ENCODE measurements around the gene ZFYVE26. TPM values are rescaled to one million over a fixed set of nuclear protein-coding genes. Genes with fewer than 3 reads are reported as not detected.

The ZFYVE26 gene
- polyA plus RNA-seq, 4 donors, result 3.2 to 24.1 (median 4.7) TPM

- WGBS, 3 donors, result 84 to 88% (median 84%) methylated on average over 2 of the region's 2 CpGs
- Histone ChIP-seq H3K9me3 (ENCODE audit: control insufficient read depth in 2 of 2, insufficient read depth in 1 of 2, low read depth in 1 of 2, low read length in 1 of 2) (no peaks in the 10 kb centered on the region), H3K27me3 (ENCODE audit: control insufficient read depth in 3 of 3, insufficient read depth in 3 of 3, low read length in 3 of 3) (no peaks in the 10 kb centered on the region), H3K36me3 (ENCODE audit: control insufficient read depth in 3 of 3, insufficient read depth in 2 of 3, low read depth in 1 of 3, low read length in 3 of 3) (peaks cover 17 to 54% (median 37%) of the 10 kb centered on the region in 3 donors), H3K27ac (ENCODE audit: low read depth in 1 of 3, low read length in 2 of 3) (no peak overlapping the region), H3K4me3 (ENCODE audit: low read depth in 1 of 3, low read length in 3 of 3) (no peak overlapping the region), H3K4me1 (ENCODE audit: control insufficient read depth in 3 of 3, insufficient read depth in 2 of 3, low read depth in 1 of 3, low read length in 2 of 3) (peaks cover 0 to 20% (median 0%) of the 10 kb centered on the region in 3 donors)
- DNase-seq (no peak), FAIRE-seq (no peak)
These were observed 48.2 kb downstream of the ZFYVE26 start for GRCh38 chr14:67768219-67768618.

GRCh38 chr14:67766035-67766680 lies 50.2 kb downstream of the ZFYVE26 start:
- Histone ChIP-seq H3K4me3 (ENCODE audit: low read depth in 1 of 3, low read length in 3 of 3) (no peak overlapping the region), H3K27me3 (ENCODE audit: control insufficient read depth in 3 of 3, insufficient read depth in 3 of 3, low read length in 3 of 3) (no peaks in the 10 kb centered on the region), H3K36me3 (ENCODE audit: control insufficient read depth in 3 of 3, insufficient read depth in 2 of 3, low read depth in 1 of 3, low read length in 3 of 3) (peaks cover 22 to 43% (median 38%) of the 10 kb centered on the region in 3 donors), H3K4me1 (ENCODE audit: control insufficient read depth in 3 of 3, insufficient read depth in 2 of 3, low read depth in 1 of 3, low read length in 2 of 3) (peaks cover 0 to 24% (median 0%) of the 10 kb centered on the region in 3 donors), H3K9me3 (ENCODE audit: control insufficient read depth in 2 of 2, insufficient read depth in 1 of 2, low read depth in 1 of 2, low read length in 1 of 2) (no peaks in the 10 kb centered on the region), H3K27ac (ENCODE audit: low read depth in 1 of 3, low read length in 2 of 3) (peak overlapping the region in 1 of 3 donors; percentile 66)
- DNase-seq (no peak), FAIRE-seq (no peak)
- WGBS, 3 donors, result 77 to 81% (median 79%) methylated on average over 10 of the region's 10 CpGs

DNA sequence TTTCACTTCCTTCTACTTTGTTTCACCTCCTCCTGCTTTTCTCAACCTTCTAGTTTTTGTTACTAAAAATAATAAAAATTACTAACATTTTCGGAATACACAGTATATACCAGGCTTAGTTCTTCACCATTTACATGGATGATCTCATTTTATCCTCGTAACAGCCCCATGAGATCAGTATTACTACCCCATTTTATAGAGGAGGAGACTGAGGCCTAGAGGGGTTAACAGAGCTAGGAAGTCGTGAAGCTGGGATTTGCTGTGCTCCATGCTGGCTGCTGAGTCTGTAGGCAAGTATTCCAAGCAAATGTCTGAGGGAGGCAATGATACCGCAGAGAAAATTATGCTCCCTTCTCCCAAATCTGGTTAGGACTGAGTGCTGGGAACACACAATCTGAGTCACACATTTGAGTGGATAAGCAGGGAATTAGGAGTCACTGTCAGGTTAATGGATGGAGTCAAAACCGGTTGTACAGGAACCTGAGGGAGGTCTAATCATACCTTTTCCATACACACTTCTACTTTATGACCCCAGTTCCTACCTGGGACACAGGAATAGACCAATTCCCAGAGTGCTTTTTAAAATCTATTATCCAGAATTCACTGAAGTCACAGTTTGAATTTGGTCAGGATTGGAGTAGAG lies 51.1 kb downstream of the ZFYVE26 start:
- H3K27ac ChIP-seq (ENCODE audit: low read depth in 1 of 3, low read length in 2 of 3), result peak overlapping the region in 1 of 3 donors; percentile 66
- DNase-seq (peak in 1 of 2 donors; percentile 50), FAIRE-seq (no peak)
- H3K4me3 ChIP-seq (ENCODE audit: low read depth in 1 of 3, low read length in 3 of 3), result no peak overlapping the region
- peaks cover 0 to 24% (median 0%) of the 10 kb centered on the region in 3 donors for H3K4me1 ChIP-seq (ENCODE audit: control insufficient read depth in 3 of 3, insufficient read depth in 2 of 3, low read depth in 1 of 3, low read length in 2 of 3)
- H3K9me3 ChIP-seq (ENCODE audit: control insufficient read depth in 2 of 2, insufficient read depth in 1 of 2, low read depth in 1 of 2, low read length in 1 of 2), result no peaks in the 10 kb centered on the region
- peaks cover 20 to 46% (median 37%) of the 10 kb centered on the region in 3 donors for H3K36me3 ChIP-seq (ENCODE audit: control insufficient read depth in 3 of 3, insufficient read depth in 2 of 3, low read depth in 1 of 3, low read length in 3 of 3)
- H3K27me3 ChIP-seq (ENCODE audit: control insufficient read depth in 3 of 3, insufficient read depth in 3 of 3, low read length in 3 of 3), result no peaks in the 10 kb centered on the region
- 76 to 84% (median 81%) methylated on average over 5 of the region's 5 CpGs for WGBS, 3 donors

DNA sequence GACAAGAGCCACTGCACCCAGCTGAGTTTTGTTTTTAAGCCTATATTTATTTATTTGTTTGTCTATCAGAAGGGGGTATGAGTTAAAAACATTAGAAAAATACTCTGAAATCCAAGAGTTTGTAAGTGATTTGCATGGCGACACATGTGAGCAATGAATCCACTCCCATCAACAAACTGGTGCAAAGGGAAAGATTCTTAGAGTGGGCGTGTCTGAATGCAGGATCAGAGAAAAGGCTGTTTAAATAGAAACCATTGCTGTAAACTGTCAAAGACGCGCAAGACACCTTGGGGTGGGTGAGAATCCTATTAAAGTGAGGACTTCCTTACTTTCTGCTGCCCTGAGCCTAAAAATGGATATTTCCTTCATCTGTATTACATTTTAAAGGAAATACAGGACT lies 51.9 kb downstream of the ZFYVE26 start:
- Histone ChIP-seq H3K27me3 (ENCODE audit: control insufficient read depth in 3 of 3, insufficient read depth in 3 of 3, low read length in 3 of 3) (no peaks in the 10 kb centered on the region), H3K36me3 (ENCODE audit: control insufficient read depth in 3 of 3, insufficient read depth in 2 of 3, low read depth in 1 of 3, low read length in 3 of 3) (peaks cover 20 to 40% (median 32%) of the 10 kb centered on the region in 3 donors), H3K27ac (ENCODE audit: low read depth in 1 of 3, low read length in 2 of 3) (peak overlapping the region in 1 of 3 donors; percentile 66), H3K9me3 (ENCODE audit: control insufficient read depth in 2 of 2, insufficient read depth in 1 of 2, low read depth in 1 of 2, low read length in 1 of 2) (no peaks in the 10 kb centered on the region), H3K4me1 (ENCODE audit: control insufficient read depth in 3 of 3, insufficient read depth in 2 of 3, low read depth in 1 of 3, low read length in 2 of 3) (peaks cover 0 to 24% (median 0%) of the 10 kb centered on the region in 3 donors), H3K4me3 (ENCODE audit: low read depth in 1 of 3, low read length in 3 of 3) (no peak overlapping the region)
- FAIRE-seq (no peak), DNase-seq (peak in 1 of 2 donors; percentile 54)
- 88 to 96% (median 93%) methylated on average over 4 of the region's 4 CpGs for WGBS, 3 donors

DNA sequence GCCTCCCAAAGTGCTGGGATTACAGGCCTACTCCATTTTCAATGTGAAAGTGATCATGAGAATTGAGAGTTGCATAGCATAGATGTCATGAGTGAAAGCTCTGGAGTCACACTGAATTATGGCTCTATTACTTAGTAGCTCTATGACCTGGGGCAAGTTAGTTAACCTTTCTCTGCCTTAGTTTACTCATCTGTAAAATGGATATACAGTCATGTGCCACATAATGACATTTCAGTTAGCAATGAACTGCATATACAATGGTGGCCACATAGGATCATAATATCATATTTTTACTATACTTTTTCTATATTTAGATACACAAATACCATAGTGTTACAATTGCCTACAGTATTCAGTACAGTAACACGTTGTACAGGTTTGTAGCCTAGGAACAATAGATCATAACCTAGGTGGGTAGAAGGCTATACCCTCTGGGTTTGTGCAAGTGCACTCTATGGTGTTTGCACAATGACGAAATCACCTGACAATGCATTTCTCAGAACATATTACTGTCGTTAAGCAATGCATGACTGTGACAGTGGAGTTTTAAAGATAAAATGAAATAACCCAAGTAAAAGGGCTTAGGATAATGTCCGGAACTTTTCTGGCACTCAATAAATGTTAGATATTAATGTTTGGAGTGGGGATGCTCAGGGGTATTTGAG lies 53.1 kb downstream of the ZFYVE26 start:
- Histone ChIP-seq H3K4me3 (ENCODE audit: low read depth in 1 of 3, low read length in 3 of 3) (no peak overlapping the region), H3K27ac (ENCODE audit: low read depth in 1 of 3, low read length in 2 of 3) (peak overlapping the region in 1 of 3 donors; percentile 66), H3K4me1 (ENCODE audit: control insufficient read depth in 3 of 3, insufficient read depth in 2 of 3, low read depth in 1 of 3, low read length in 2 of 3) (peaks cover 0 to 24% (median 0%) of the 10 kb centered on the region in 3 donors), H3K9me3 (ENCODE audit: control insufficient read depth in 2 of 2, insufficient read depth in 1 of 2, low read depth in 1 of 2, low read length in 1 of 2) (no peaks in the 10 kb centered on the region), H3K27me3 (ENCODE audit: control insufficient read depth in 3 of 3, insufficient read depth in 3 of 3, low read length in 3 of 3) (no peaks in the 10 kb centered on the region), H3K36me3 (ENCODE audit: control insufficient read depth in 3 of 3, insufficient read depth in 2 of 3, low read depth in 1 of 3, low read length in 3 of 3) (peaks cover 16 to 45% (median 21%) of the 10 kb centered on the region in 3 donors)
- DNase-seq, result peak in 1 of 2 donors; percentile 82
- no peak for FAIRE-seq
- 76 to 83% (median 81%) methylated on average over 4 of the region's 4 CpGs for WGBS, 3 donors

DNA sequence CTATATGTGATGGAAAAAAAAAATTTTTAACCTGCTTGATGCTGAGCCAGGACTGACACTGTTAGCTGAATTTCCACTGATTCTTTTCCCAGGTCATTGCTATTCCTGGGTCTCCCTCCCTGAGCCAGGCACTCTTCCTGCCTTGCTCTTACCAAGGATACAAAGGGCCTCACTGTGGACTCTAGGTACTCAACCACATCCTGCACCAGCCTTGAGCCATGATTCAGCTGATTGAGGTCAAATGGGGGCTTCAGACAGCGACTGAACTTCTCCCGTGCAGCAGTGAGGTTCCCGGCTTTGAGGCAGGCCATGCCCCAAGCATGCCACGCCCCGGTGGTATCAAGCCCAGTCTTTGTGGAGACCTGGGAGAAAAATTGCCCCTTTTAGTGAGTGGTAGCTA lies 54.3 kb downstream of the ZFYVE26 start:
- H3K27me3 ChIP-seq (ENCODE audit: control insufficient read depth in 3 of 3, insufficient read depth in 3 of 3, low read length in 3 of 3), result no peaks in the 10 kb centered on the region
- peaks cover 0 to 24% (median 0%) of the 10 kb centered on the region in 3 donors for H3K4me1 ChIP-seq (ENCODE audit: control insufficient read depth in 3 of 3, insufficient read depth in 2 of 3, low read depth in 1 of 3, low read length in 2 of 3)
- DNase-seq, result no peak
- no peak overlapping the region for H3K27ac ChIP-seq (ENCODE audit: low read depth in 1 of 3, low read length in 2 of 3)
- no peak overlapping the region for H3K4me3 ChIP-seq (ENCODE audit: low read depth in 1 of 3, low read length in 3 of 3)
- H3K36me3 ChIP-seq (ENCODE audit: control insufficient read depth in 3 of 3, insufficient read depth in 2 of 3, low read depth in 1 of 3, low read length in 3 of 3), result peaks cover 12 to 44% (median 13%) of the 10 kb centered on the region in 3 donors
- 87 to 93% (median 88%) methylated on average over 5 of the region's 5 CpGs for WGBS, 3 donors
- H3K9me3 ChIP-seq (ENCODE audit: control insufficient read depth in 2 of 2, insufficient read depth in 1 of 2, low read depth in 1 of 2, low read length in 1 of 2), result no peaks in the 10 kb centered on the region
- FAIRE-seq, result no peak

GRCh38 chr14:67759916-67760315 lies 56.5 kb downstream of the ZFYVE26 start:
- Histone ChIP-seq H3K27me3 (ENCODE audit: control insufficient read depth in 3 of 3, insufficient read depth in 3 of 3, low read length in 3 of 3) (no peaks in the 10 kb centered on the region), H3K36me3 (ENCODE audit: control insufficient read depth in 3 of 3, insufficient read depth in 2 of 3, low read depth in 1 of 3, low read length in 3 of 3) (peaks cover 11 to 48% (median 12%) of the 10 kb centered on the region in 3 donors), H3K27ac (ENCODE audit: low read depth in 1 of 3, low read length in 2 of 3) (no peak overlapping the region), H3K9me3 (ENCODE audit: control insufficient read depth in 2 of 2, insufficient read depth in 1 of 2, low read depth in 1 of 2, low read length in 1 of 2) (no peaks in the 10 kb centered on the region), H3K4me3 (ENCODE audit: low read depth in 1 of 3, low read length in 3 of 3) (no peak overlapping the region), H3K4me1 (ENCODE audit: control insufficient read depth in 3 of 3, insufficient read depth in 2 of 3, low read depth in 1 of 3, low read length in 2 of 3) (peaks cover 0 to 17% (median 0%) of the 10 kb centered on the region in 3 donors)
- 92 to 97% (median 96%) methylated on average over 2 of the region's 2 CpGs for WGBS, 3 donors
- FAIRE-seq, result no peak
- DNase-seq, result no peak

GRCh38 chr14:67757175-67757574 lies 59.2 kb downstream of the ZFYVE26 start:
- FAIRE-seq, result no peak
- 67 to 81% (median 70%) methylated on average over 3 of the region's 3 CpGs for WGBS, 3 donors
- Histone ChIP-seq H3K4me1 (ENCODE audit: control insufficient read depth in 3 of 3, insufficient read depth in 2 of 3, low read depth in 1 of 3, low read length in 2 of 3) (no peaks in the 10 kb centered on the region), H3K36me3 (ENCODE audit: control insufficient read depth in 3 of 3, insufficient read depth in 2 of 3, low read depth in 1 of 3, low read length in 3 of 3) (peaks cover 15 to 55% (median 19%) of the 10 kb centered on the region in 3 donors), H3K4me3 (ENCODE audit: low read depth in 1 of 3, low read length in 3 of 3) (no peak overlapping the region), H3K27ac (ENCODE audit: low read depth in 1 of 3, low read length in 2 of 3) (no peak overlapping the region), H3K9me3 (ENCODE audit: control insufficient read depth in 2 of 2, insufficient read depth in 1 of 2, low read depth in 1 of 2, low read length in 1 of 2) (no peaks in the 10 kb centered on the region), H3K27me3 (ENCODE audit: control insufficient read depth in 3 of 3, insufficient read depth in 3 of 3, low read length in 3 of 3) (no peaks in the 10 kb centered on the region)
- DNase-seq, result peak; percentile 11 to 36
